Mesendoderm (in vitro differentiated cells): Measurements from ENCODE around the gene ZNF180.

ENCODE experiments used
- DNase-seq: peaks from one replicate; pipeline ENCODE4 v3.0.0; 2013
- H2AK5ac ChIP-seq: 2 replicates; pipeline ENCODE4 v1.6.1; 2013; ENCODE audit warnings: low read length, inconsistent platforms
- H2BK120ac ChIP-seq: 2 replicates; pipeline ENCODE4 v1.6.1; 2013; ENCODE audit warnings: low read depth, mild to moderate bottlenecking, low read length, moderate library complexity, mixed read lengths
- H2BK15ac ChIP-seq: replicated peaks from 2 replicates; pipeline ENCODE4 v1.6.1; 2013; ENCODE audit warnings: low read depth, mild to moderate bottlenecking, moderate library complexity
- H2BK5ac ChIP-seq: 2 replicates; pipeline ENCODE4 v1.6.1; 2013; ENCODE audit warnings: low read length, inconsistent platforms
- H3K18ac ChIP-seq: 2 replicates; pipeline ENCODE4 v1.6.1; 2013; ENCODE audit warnings: mild to moderate bottlenecking, low read length, mixed read lengths
- H3K23ac ChIP-seq: one replicate; pipeline ENCODE4 v1.6.1; 2013; ENCODE audit warnings: low read length
- H3K27ac ChIP-seq: 2 replicates; pipeline ENCODE4 v1.5.1; 2013; ENCODE audit warnings: low read depth, mild to moderate bottlenecking, inconsistent platforms, low read length, moderate library complexity
- H3K27me3 ChIP-seq: 2 replicates; pipeline ENCODE4 v1.6.1; 2013; ENCODE audit warnings: low read length, control low read depth, mild to moderate bottlenecking, inconsistent platforms; ENCODE audit not compliant: insufficient read depth, poor library complexity
- H3K36me3 ChIP-seq: 2 replicates; pipeline ENCODE4 v1.6.1; 2013; ENCODE audit warnings: low read length, inconsistent platforms; ENCODE audit not compliant: control insufficient read depth, insufficient read depth
- H3K4ac ChIP-seq: one replicate; pipeline ENCODE4 v1.6.1; 2013; ENCODE audit warnings: low read depth, mild to moderate bottlenecking, low read length, moderate library complexity
- H3K4me1 ChIP-seq: 2 replicates; pipeline ENCODE4 v1.6.1; 2013; ENCODE audit warnings: low read depth, low read length, inconsistent platforms; ENCODE audit not compliant: control insufficient read depth
- H3K4me2 ChIP-seq: 2 replicates; pipeline ENCODE4 v1.6.1; 2013; ENCODE audit warnings: low read length
- H3K4me3 ChIP-seq: 2 replicates; pipeline ENCODE4 v1.5.1; 2013; ENCODE audit warnings: mild to moderate bottlenecking, low read length
- H3K56ac ChIP-seq: one replicate; pipeline ENCODE4 v1.6.1; 2013; ENCODE audit warnings: low read length
- H3K79me1 ChIP-seq: 2 replicates; pipeline ENCODE4 v1.6.1; 2013; ENCODE audit warnings: low read length, inconsistent platforms
- H3K79me2 ChIP-seq: 2 replicates; pipeline ENCODE4 v1.6.1; 2013; ENCODE audit warnings: mild to moderate bottlenecking, low read length; ENCODE audit not compliant: control insufficient read depth, insufficient read depth
- H3K9ac ChIP-seq: 2 replicates; pipeline ENCODE4 v1.6.1; 2013; ENCODE audit warnings: low read length, inconsistent platforms
- H4K5ac ChIP-seq: one replicate; pipeline ENCODE4 v1.6.1; 2013; ENCODE audit warnings: low read length
- H4K8ac ChIP-seq: one replicate; pipeline ENCODE4 v1.6.1; 2013; ENCODE audit warnings: low read depth, mild to moderate bottlenecking, control low read depth, low read length, moderate library complexity
- WGBS: extraction: QIAGEN DNeasy Blood & Tissue Kit; methylation state at CpG from one replicate; pipeline ENCODE4 v1.1.7; 2013; ENCODE audit warnings: low lambda C conversion rate, missing lambda C conversion rate; ENCODE audit not compliant: insufficient coverage; ENCODE audit errors: extremely low coverage; 5-methylcytosine and 5-hydroxymethylcytosine counted together

ZNF180 gene

DNA sequence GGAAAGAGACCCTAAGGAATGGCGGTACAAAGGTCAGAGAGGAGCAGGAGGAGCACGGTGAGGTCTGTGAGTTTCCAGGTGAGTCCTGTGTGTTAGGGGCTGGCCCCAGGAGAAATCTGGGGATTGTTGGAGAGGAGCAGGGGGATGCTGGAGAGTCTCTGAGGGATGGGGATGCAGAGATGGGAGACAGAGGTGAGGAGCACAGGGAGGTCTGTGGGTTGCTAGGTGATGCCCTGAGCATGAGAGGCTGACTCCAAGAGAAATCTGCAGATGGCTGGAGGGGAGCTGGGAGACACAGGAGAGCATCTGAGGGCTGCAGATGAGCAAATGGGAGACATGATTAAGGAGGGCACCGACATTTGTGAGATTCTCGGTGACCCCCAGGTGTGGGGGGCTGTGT, 48.0 kb downstream of the ZNF180 start:
- no peaks in the 10 kb centered on the region for H3K79me1 ChIP-seq
- WGBS: no CpG with 5 or more reads among the region's 4 CpGs

DNA sequence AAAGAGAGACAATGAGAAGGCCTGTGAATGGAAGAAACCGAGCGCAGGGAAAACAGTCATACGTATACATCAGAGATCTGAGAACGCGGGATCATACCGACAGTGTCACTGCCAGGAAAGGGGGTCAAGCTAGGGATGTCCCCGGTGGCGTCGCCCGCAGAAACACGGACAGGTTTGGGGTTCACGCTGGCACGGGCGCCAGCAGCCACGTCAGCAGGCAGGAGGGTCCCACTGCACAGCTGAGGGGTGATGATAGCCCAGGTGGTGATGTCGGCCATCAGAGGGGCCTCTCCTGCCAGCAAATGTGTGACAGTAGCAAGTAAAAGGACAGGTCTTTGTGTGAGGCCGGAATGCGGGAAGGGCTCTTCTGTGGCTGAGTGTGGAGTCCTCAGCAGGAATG, 48.6 kb downstream of the ZNF180 start:
- Histone ChIP-seq H3K56ac (no peak overlapping the region), H3K9ac (no peak overlapping the region), H3K27me3 (no peaks in the 10 kb centered on the region), H3K4me1 (no peaks in the 10 kb centered on the region), H3K18ac (no peak overlapping the region), H3K4me3 (no peak overlapping the region), H4K8ac (no peak overlapping the region), H3K4me2 (no peak overlapping the region), H3K79me2 (no peaks in the 10 kb centered on the region), H3K27ac (no peak overlapping the region), H3K4ac (no peak overlapping the region), H2BK5ac (no peak overlapping the region), H4K5ac (no peak overlapping the region), H2AK5ac (no peak overlapping the region), H3K23ac (no peak overlapping the region), H2BK120ac (no peak overlapping the region), H3K79me1 (no peaks in the 10 kb centered on the region), H2BK15ac (no peak overlapping the region), H3K36me3 (no peaks in the 10 kb centered on the region)
- DNase-seq: no peak
- WGBS: no CpG with 5 or more reads among the region's 18 CpGs

More for the DNA sequence above, 48.0 kb downstream of the ZNF180 start:
- Histone ChIP-seq H3K27ac (no peak overlapping the region), H3K4ac (no peak overlapping the region), H3K56ac (no peak overlapping the region), H3K36me3 (no peaks in the 10 kb centered on the region), H3K4me2 (no peak overlapping the region), H3K23ac (no peak overlapping the region), H4K8ac (no peak overlapping the region), H3K27me3 (no peaks in the 10 kb centered on the region), H3K79me2 (no peaks in the 10 kb centered on the region), H3K4me3 (no peak overlapping the region), H3K18ac (no peak overlapping the region), H2BK5ac (no peak overlapping the region), H3K9ac (no peak overlapping the region), H2BK15ac (no peak overlapping the region), H2AK5ac (no peak overlapping the region), H2BK120ac (no peak overlapping the region), H3K4me1 (no peaks in the 10 kb centered on the region), H4K5ac (no peak overlapping the region)
- DNase-seq: no peak

DNA sequence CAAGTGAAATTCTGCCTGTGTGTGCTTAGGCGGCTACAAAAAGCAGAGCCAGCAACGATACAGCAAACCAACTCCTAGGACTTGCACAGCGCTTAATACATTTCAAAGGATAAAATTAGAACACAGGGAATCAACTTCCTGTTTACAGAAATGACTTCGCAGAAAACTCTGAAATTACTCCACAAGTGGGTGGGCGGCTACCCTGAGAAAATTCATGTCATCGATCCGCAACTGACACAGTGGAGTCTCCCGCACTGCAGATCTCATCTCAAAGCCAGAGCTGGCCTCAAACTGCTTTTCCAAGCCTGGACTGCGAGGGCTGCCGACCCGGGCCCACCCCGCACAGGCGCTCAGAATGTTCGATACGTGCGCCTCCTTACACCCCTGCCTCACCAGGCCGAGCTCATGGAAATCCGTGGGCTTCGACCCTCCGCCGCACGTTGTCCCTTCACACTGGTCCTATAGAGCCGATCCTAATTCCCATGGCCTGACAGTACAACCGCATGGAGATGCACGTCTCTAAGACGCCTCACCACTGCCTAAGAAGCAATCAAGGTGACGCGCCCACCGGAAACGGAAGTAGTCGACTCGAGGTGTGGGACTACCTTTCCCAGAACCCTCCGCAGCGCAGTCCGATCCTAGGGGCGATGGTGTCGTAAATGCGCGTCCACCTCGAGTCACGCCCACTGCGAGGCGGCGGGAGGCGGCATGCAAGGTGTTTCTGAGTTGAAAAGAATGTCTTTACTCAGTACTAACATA, 52.2 kb downstream of the ZNF180 start, which contains the start of gene ZNF229:
TSS of gene ZNF229 (minus strand) at position 557 of the 759 bp plus-strand sequence. CDS start 5,625 bp downstream, outside the sequence.
- H3K56ac ChIP-seq: peak within 1 kb of the TSS; percentile 93

DNA sequence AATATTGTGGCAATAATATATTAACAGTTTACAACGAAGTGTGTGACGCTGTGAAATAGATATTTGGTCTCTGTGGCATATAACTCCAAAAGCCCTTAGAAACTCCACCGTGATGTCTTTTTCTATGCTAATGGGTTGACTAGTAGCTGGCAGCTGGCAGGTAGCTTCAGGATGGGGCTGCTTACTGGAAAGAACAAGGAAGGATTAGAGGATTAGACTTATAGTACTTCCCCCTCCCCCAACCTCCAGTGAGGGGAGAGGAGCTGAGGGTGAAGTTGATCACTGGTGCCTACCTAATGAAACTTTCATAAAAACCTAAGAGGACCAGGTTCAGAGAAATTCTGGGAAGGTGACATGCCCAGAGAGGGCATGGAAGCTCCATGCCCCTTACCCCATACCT, 61.9 kb downstream of the ZNF180 start:
- WGBS: no CpG with 5 or more reads among the region's 3 CpGs
- H3K18ac ChIP-seq: no peak overlapping the region
- H2BK15ac ChIP-seq: no peak overlapping the region
- H3K4me1 ChIP-seq: no peaks in the 10 kb centered on the region
- no peak for DNase-seq
- H3K27ac ChIP-seq: no peak overlapping the region
- H3K36me3 ChIP-seq: peaks cover 1% of the 10 kb centered on the region
- H3K23ac ChIP-seq: no peak overlapping the region
- H3K9ac ChIP-seq: no peak overlapping the region
- H3K27me3 ChIP-seq: no peaks in the 10 kb centered on the region
- H3K4me3 ChIP-seq: no peak overlapping the region
- no peak overlapping the region for H3K56ac ChIP-seq
- H3K79me2 ChIP-seq: no peaks in the 10 kb centered on the region
- no peak overlapping the region for H3K4me2 ChIP-seq
- no peak overlapping the region for H2BK120ac ChIP-seq
- no peak overlapping the region for H4K5ac ChIP-seq
- no peak overlapping the region for H2AK5ac ChIP-seq
- no peak overlapping the region for H4K8ac ChIP-seq
- no peak overlapping the region for H3K4ac ChIP-seq
- H3K79me1 ChIP-seq: no peaks in the 10 kb centered on the region
- no peak overlapping the region for H2BK5ac ChIP-seq

More for the DNA sequence above, 52.2 kb downstream of the ZNF180 start, which contains the start of gene ZNF229:
- Histone ChIP-seq H2BK5ac (no peak within 1 kb of the TSS), H4K8ac (no peak within 1 kb of the TSS), H3K4ac (no peak within 1 kb of the TSS), H3K27me3 (no peaks in the 10 kb centered on the region), H2BK120ac (no peak within 1 kb of the TSS), H3K79me1 (no peaks in the 10 kb centered on the region), H3K9ac (peak within 1 kb of the TSS; percentile 80), H2BK15ac (no peak within 1 kb of the TSS), H3K36me3 (no peaks in the 10 kb centered on the region), H3K18ac (no peak within 1 kb of the TSS), H3K27ac (no peak within 1 kb of the TSS), H2AK5ac (no peak within 1 kb of the TSS), H3K79me2 (no peaks in the 10 kb centered on the region), H3K4me1 (no peaks in the 10 kb centered on the region), H4K5ac (no peak within 1 kb of the TSS), H3K4me3 (peak within 1 kb of the TSS; percentile 92), H3K4me2 (peak within 1 kb of the TSS; percentile 84), H3K23ac (peak within 1 kb of the TSS; percentile 50)
- no CpG with 5 or more reads among the region's 45 CpGs for WGBS
- DNase-seq: peak; percentile 98

DNA sequence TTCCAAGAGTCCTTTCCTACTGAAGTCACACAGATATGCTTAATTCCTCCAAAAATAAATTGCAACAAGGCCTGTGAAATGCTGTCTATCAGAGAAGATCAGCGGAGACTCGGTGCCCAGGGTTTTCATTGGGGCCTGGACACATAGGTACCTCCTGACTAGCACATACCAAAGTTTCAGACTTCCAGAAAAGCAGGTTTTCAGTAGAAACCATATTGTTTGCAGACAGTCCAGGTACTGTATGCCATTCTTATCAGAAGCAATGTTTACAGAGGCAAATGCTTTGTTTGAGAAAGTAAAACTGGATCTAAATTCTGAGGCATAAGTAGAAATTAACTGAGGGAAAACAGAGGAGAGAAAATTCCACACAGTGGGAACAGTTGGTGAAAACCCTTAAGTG, 64.9 kb downstream of the ZNF180 start:
- Histone ChIP-seq H2BK120ac (no peak overlapping the region), H3K27me3 (no peaks in the 10 kb centered on the region), H2AK5ac (no peak overlapping the region), H3K36me3 (no peaks in the 10 kb centered on the region), H3K79me1 (no peaks in the 10 kb centered on the region), H3K27ac (no peak overlapping the region), H2BK15ac (no peak overlapping the region), H4K8ac (no peak overlapping the region), H3K4me2 (no peak overlapping the region), H2BK5ac (no peak overlapping the region), H3K56ac (no peak overlapping the region), H4K5ac (no peak overlapping the region), H3K18ac (no peak overlapping the region), H3K9ac (no peak overlapping the region), H3K4me1 (no peaks in the 10 kb centered on the region), H3K4ac (no peak overlapping the region), H3K23ac (no peak overlapping the region), H3K4me3 (no peak overlapping the region), H3K79me2 (no peaks in the 10 kb centered on the region)
- no CpG with 5 or more reads among the region's 2 CpGs for WGBS
- no peak for DNase-seq

DNA sequence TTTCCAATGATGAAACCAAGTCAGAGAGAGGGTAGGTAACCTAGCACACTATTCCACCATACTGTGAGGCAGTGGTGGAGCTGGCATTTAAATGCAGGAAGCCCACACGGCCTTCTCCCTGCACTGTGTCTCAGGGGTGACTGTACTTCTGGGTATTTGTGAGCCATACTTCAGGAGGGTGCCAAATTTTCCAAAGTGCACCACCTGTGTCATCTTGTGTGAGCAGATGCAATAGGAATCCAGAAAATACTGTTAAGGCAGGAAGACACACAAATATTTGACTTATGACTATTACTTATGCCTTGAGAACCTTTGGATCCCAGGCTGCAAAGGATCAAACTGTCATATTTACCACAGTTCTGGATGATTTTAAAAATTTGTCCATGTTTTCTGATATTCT, 69.4 kb downstream of the ZNF180 start:
- Histone ChIP-seq H3K4me1 (no peaks in the 10 kb centered on the region), H3K79me1 (no peaks in the 10 kb centered on the region), H2BK15ac (no peak overlapping the region), H3K79me2 (no peaks in the 10 kb centered on the region), H3K56ac (no peak overlapping the region), H3K27me3 (no peaks in the 10 kb centered on the region), H3K23ac (no peak overlapping the region), H2BK120ac (no peak overlapping the region), H3K18ac (no peak overlapping the region), H2AK5ac (no peak overlapping the region), H4K8ac (no peak overlapping the region), H4K5ac (no peak overlapping the region), H3K4me2 (no peak overlapping the region), H3K27ac (no peak overlapping the region), H3K9ac (no peak overlapping the region), H3K36me3 (peaks cover 7% of the 10 kb centered on the region), H3K4ac (no peak overlapping the region), H2BK5ac (no peak overlapping the region), H3K4me3 (no peak overlapping the region)
- DNase-seq: no peak
- WGBS: no CpG with 5 or more reads among the region's 1 CpG
